Measurements from ENCODE around the gene NBEA.

GRCh38 chr13:35704331-35704730, 762.3 kb downstream of the NBEA start:
- TF ChIP-seq POLR2AphosphoS5 (IDR thresholded peaks at IDR 0.05) (no peak), CTCF (IDR thresholded peaks at IDR 0.05) (no peak)

Measured in sigmoid colon (tissue), 4 donors.